DND-41 (cell line): ENCODE results near the gene TGIF2.

Source experiments
- CTCF ChIP-seq: IDR thresholded peaks from 2 replicates; pipeline ENCODE4 v1.5.1; 2012; ENCODE audit warnings: borderline replicate concordance, low read length, moderate library complexity, mild to moderate bottlenecking; ENCODE audit not compliant: poor library complexity, severe bottlenecking; ENCODE audit errors: extremely low read depth
- EZH2 ChIP-seq: IDR thresholded peaks from 3 replicates; pipeline ENCODE4 v1.6.1; 2012; ENCODE audit warnings: borderline replicate concordance, low read depth, mild to moderate bottlenecking, moderate library complexity, low read length, inconsistent platforms; ENCODE audit not compliant: severe bottlenecking

GRCh38 chr20:36549628-36549941 is 23.8 kb upstream of the TGIF2 start:
- TF ChIP-seq CTCF (no peak), EZH2 (no peak)
